Inferior parietal cortex (tissue), 1 donor: ENCODE results near the gene PPP2R5C.
"Not testable (repeated sequence)": the region's sequence is repeated elsewhere in the genome, so short reads cannot be mapped to it uniquely, and the experiment has no call there.

Experiments used
- DNase-seq: peaks from one replicate; pipeline ENCODE4 v3.0.0-alpha.2; 2016; ENCODE audit errors: extremely low spot score

PPP2R5C gene

GRCh38 chr14:101781240-101782061 is 19.9 kb downstream of the PPP2R5C start:
- no peak for DNase-seq

DNA sequence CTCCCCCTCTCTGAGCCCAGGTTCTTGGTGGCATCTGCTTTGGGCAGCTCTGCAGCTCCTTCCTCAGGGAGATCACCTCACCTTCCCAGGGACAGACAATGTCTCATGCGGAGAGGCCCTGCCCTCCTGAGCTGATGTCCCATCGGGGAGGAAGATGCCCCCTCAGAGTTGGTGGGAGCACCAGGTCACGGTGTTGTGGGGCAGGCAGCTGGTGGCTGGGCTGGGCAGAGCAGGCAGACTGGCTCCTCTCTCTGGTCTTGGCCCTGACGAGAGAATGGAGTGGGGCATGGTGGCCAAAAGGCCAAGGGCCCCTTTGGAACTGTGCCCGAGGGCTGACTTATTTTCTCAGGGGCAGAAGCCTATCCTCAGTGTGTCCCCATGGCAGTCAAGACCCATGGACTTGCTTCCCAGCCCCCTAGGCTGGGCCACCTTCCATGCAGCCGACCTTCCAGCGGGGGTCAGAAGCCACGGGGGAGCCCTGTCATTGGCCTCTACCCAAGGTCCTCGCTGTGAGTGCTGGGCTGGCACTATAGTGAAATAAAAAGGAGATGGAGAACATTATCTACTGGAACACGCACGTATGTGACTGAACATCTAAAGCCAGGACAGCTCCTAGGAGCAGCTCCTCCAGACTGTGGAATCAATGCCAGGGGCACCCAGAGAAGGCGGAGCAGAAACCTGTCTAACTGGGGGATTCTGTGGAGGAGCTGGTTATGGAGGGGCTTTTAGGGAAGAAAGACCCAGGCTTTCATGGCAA is 21.9 kb downstream of the PPP2R5C start:
- no peak for DNase-seq

GRCh38 chr14:101784631-101785030 is 23.1 kb downstream of the PPP2R5C start:
- DNase-seq = no peak

DNA sequence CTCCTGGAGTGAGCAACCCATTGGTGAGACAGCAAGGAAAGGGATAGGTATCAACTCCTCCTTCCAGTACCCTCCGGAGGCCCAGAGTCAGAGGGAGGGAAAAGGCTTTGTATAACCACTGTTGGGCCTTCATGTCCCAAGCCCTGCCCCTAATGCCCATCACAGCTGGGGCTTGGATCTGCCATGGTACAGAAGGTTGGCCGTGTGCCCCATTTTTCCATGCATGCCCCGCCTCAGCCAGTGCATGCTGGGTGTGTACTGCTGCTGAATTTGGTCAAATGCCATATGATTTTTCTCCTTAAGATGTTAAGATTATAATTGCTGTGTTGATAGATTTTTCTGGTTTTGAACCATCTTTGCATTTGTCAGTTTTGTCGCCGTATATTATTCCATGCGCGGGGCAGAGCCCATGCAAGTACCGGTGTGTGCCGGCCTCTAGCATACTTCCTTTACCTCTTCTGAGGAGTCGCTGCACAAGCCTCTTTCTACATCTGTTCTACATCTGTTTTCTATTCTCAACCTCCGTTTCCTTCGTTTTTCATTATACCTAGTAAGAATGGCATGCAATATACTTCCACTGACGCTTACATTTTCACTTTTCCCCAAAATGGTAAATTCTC is 26.6 kb downstream of the PPP2R5C start:
- DNase-seq = no peak

- no peak for DNase-seq
Observed at GRCh38 chr14:101789222-101789621, 27.7 kb downstream of the PPP2R5C start.

GRCh38 chr14:101790232-101790631 is 28.7 kb downstream of the PPP2R5C start:
- no peak for DNase-seq

DNA sequence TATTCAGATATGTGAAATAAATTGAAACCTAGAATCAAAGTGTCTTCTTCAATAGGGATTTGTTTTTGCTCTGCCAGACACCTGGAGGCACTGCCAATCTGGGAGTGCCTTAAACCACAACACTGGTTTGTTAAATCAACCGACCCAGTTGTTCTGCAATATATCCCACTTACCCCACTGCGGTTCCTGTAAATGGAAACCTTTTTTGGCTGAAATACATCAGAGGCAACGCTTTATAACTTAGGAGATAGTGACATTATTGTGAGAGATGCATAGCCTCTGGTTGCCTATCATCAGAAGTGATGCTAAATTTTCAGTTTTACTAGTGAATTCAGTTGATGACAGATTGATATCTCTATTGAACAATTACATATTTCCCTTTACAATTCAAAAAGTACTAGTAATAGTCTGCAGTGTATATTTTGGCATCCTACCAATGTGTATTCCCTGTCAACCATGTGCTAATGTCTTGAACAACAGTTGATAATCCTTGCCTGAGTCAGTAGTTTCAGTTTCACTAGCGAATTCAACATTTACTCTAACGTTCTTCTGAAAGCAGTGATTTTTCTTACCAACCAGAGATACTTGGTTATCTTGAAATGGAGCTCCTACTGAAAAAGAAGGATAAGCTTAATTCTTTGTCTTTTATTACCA is 30.5 kb downstream of the PPP2R5C start:
- no peak for DNase-seq

DNA sequence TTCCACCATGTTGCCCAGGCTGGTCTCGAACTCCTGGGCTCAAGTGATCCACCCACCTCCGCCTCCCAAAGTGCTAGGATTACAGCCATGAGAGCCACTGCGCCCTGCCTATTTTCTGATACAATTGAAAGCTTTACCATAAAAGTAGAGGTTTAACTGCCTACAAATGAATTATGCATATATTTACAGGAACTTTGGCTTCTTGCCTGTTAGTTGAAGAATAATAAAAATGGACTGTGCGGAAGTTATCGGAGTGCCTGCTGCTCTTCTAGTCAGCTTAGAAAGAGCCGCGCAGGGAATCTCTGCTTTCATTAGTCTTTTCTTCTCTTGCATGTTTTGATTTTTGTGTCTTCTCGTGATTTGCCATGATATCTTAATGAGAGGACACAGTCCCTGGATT is 34.5 kb downstream of the PPP2R5C start:
- no peak for DNase-seq

GRCh38 chr14:101796479-101796878 is 35.0 kb downstream of the PPP2R5C start:
- no peak for DNase-seq

- no peak for DNase-seq
Observed at GRCh38 chr14:101797856-101798255, 36.3 kb downstream of the PPP2R5C start.

DNA sequence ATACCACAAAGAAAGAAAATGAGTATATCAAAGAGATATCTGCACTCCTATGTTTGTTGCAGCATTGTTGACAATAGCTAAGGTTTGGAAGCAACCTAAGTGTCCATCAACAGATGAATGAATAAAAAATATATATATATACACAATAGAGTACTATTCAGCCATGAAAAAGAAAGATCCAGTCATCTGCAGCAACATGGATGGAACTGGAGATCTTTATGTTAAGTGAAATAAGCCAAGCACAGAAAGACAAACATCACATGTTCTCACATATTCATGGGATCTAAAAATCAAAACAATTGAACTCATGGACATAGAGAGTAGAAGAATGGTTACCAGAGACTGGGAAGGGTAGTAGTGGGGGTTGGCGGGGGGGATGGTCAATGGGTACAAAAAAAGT is 42.9 kb downstream of the PPP2R5C start:
- DNase-seq = not testable (repeated sequence)

GRCh38 chr14:101806252-101806651 is 44.7 kb downstream of the PPP2R5C start:
- DNase-seq = not testable (repeated sequence)

GRCh38 chr14:101808020-101808641 is 46.6 kb downstream of the PPP2R5C start:
- DNase-seq = no peak

DNA sequence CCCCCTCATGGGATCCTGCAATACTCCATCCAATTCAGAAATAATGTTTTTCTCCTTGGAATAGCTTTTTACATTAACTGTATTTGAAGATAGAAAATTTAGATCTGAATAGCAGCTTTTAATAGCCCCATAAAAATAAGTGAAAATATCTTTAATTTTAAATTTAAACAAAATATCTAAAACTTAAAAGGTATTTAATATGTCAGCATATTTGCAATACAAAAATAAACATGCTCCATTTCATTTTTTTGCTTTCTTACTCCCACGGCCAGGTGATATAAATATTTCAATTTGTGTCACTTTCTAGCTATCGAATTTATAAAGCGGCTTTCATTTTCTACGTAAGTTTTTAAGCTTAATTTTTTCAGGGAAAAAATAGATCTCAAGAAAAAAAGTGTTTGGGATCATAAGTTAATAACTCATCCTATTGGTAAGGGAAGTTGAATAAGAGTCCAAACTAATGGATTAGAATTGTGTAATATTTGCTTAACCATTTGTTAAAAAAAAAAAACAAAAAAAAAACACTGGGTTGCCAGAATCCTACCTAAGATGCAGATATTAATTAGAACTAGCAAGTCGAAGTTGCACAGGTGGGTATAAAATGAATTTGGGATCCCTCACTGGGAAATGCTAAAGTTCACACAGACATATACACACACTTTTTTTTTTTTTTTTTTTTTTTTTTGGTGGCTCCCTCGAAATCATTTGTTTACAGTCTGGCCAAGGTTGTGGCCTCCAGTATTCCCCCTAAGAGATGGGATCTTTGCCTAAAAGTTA is 47.6 kb downstream of the PPP2R5C start:
- no peak for DNase-seq

DNA sequence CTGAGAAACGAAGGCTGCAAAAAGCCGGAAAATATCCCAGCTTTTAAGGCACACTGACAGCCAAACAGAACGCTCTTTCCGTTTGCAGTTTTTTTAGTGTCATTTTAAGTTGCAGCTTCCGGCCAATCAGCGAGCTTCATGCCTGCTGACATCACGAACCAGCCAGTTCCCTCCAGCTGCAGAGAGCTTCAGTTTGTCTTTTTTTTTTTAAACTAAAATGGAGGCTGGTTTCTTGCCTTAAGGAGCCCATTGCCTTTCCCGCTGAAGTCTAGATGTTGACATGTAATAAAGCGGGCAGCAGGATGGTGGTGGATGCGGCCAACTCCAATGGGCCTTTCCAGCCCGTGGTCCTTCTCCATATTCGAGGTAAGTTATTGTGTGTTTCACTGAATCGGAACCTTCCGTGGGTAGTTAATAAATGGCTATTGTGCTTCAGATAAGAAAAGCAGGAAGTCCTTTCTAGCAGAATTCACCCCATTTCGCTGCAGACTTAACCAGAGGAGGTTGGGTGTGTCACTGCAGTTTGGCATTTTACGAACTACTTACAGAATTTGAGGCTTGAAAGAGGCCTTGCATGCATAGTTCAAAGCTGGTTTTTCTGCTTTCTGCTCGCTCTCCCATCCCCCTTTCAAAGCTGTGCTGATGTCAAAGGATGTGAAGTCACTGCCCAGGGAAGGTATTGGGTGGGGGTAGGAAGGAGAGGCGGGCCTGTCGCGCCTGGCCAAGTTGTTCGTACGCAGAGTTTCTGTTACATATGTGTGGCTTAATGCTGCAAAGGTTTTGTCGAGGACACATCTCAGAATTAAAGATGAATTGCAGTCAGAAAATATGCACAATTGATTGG is 48.4 kb downstream of the PPP2R5C start:
- peak; percentile 93 for DNase-seq

GRCh38 chr14:101810897-101811621 is 49.5 kb downstream of the PPP2R5C start:
- DNase-seq = no peak

- no peak for DNase-seq
Observed at GRCh38 chr14:101812071-101812470, 50.6 kb downstream of the PPP2R5C start.

GRCh38 chr14:101813171-101813759 is 51.8 kb downstream of the PPP2R5C start:
- no peak for DNase-seq

DNA sequence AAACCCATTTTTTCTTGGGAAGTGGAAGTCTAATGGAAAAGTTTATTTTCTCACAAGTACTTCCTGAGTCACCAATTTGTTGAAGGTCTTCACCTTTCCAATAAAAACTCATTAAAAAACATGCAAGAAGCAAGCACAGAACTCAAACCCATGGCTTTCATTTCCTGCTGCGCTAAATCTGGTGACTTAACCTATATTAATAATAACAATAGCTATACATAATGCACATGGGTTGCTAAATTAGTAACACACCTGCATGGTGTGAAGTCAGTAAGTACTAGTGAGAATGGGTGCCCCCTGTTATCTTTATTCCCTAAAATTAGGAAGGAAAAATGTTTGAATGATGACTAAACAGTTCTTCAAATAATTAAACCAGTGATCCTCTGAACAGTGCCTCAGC is 52.3 kb downstream of the PPP2R5C start:
- DNase-seq = no peak
